Activated B cell treated with CpG ODN at 0.5 μM for 24 hours (primary cell): ENCODE measurements around the gene AGAP6. TPM values are rescaled to one million over a fixed set of nuclear protein-coding genes. Genes with fewer than 3 reads are reported as not detected.

ENCODE experiments used
- total RNA-seq: library from RNA; stranded (reverse); gene quantifications from 2 replicates; pipeline ENCODE4 v1.2.3, GENCODE V29; 2022

Gene AGAP6
- total RNA-seq, 1 donor from 2014 or later = 23.3 TPM

Other genes with a start within 250 kb of the AGAP6 start
- not detected in 2 replicates for gene OGDHL, start 226.1 kb upstream of the AGAP6 start, total RNA-seq
- 31.3 and 34.8 TPM in 2 replicates for gene PARG, start 46.4 kb upstream of the AGAP6 start, total RNA-seq
- gene TIMM23B, start 46.4 kb upstream of the AGAP6 start, total RNA-seq = 27.0 and 33.3 TPM in 2 replicates
- 58.7 and 64.7 TPM in 2 replicates for gene WASHC2A, start 79.5 kb downstream of the AGAP6 start, total RNA-seq